Tibial nerve (tissue), 4 donors: ENCODE results near the gene FBLN1.

Experiments
- EP300 ChIP-seq, 2 donors: sonication (generic); formaldehyde crosslinking; IDR thresholded peaks; one replicate each; pipeline ENCODE4 v1.6.1; 2017; ENCODE audit warnings: antibody characterized with exemption in 2 of 2, mild to moderate bottlenecking in 1 of 2
- TF ChIP-seq, protein P1 (sequence below), 5 experiments: fragments of 200-600 bp in 3 of 5; fragments of 450-650 bp in 2 of 5; sonication (generic) in 3 of 5; IDR thresholded peaks; one replicate each; pipeline ENCODE4 v1.5.1; 2016 to 2019; ENCODE audit warnings: antibody characterized with exemption in 5 of 5, mild to moderate bottlenecking in 3 of 5, moderate library complexity in 2 of 5

DNA sequence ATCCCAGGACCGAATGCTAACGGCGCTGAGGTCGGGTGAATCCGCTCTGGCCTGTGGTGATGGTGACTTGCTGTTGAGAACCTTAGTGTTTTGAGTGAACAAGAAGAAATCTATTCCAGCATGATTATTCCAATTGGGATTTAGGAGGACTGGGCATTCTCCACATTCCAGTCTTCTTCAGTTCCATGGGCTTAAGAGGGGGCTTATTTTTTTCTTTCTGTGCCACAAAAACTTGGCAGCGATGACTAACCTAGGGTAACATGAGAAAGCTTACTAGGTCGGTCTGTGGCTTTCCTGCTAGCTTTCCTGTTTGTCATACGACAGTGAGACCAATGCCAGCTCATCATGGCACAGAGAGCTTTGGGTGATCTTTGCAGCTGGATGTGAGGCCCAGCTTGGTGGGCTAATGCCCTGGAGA, 106.1 kb downstream of the FBLN1 start:
- TF ChIP-seq, protein P1, sequence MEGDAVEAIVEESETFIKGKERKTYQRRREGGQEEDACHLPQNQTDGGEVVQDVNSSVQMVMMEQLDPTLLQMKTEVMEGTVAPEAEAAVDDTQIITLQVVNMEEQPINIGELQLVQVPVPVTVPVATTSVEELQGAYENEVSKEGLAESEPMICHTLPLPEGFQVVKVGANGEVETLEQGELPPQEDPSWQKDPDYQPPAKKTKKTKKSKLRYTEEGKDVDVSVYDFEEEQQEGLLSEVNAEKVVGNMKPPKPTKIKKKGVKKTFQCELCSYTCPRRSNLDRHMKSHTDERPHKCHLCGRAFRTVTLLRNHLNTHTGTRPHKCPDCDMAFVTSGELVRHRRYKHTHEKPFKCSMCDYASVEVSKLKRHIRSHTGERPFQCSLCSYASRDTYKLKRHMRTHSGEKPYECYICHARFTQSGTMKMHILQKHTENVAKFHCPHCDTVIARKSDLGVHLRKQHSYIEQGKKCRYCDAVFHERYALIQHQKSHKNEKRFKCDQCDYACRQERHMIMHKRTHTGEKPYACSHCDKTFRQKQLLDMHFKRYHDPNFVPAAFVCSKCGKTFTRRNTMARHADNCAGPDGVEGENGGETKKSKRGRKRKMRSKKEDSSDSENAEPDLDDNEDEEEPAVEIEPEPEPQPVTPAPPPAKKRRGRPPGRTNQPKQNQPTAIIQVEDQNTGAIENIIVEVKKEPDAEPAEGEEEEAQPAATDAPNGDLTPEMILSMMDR (IDR thresholded peaks at IDR 0.05): no peak
- no peak for TF ChIP-seq EP300 (IDR thresholded peaks at IDR 0.05)
